Parathyroid adenoma (tissue), 2 donors: ENCODE data around the gene AHDC1.
A peak's percentile ranks its signal among the peaks of the same experiment; 100 is the strongest.
"Not testable (repeated sequence)": the region's sequence is repeated elsewhere in the genome, so short reads cannot be mapped to it uniquely, and the experiment has no call there.

Source experiments
- H2AFZ ChIP-seq: fragments of 300-600 bp; sonication (generic); one replicate; pipeline ENCODE4 v1.7.0; 2017; ENCODE audit warnings: antibody characterized with exemption, mild to moderate bottlenecking
- H3K27ac ChIP-seq: fragments of 300-600 bp; sonication (generic); one replicate; pipeline ENCODE4 v1.7.0; 2017
- H3K27me3 ChIP-seq: fragments of 300-600 bp; sonication (generic); one replicate; pipeline ENCODE4 v1.7.0; 2017; ENCODE audit warnings: low read length; ENCODE audit not compliant: control insufficient read depth, insufficient read depth
- H3K36me3 ChIP-seq: fragments of 300-600 bp; sonication (generic); one replicate; pipeline ENCODE4 v1.7.0; 2017; ENCODE audit warnings: low read length; ENCODE audit not compliant: control insufficient read depth, insufficient read depth
- H3K4me1 ChIP-seq: fragments of 300-600 bp; sonication (generic); one replicate; pipeline ENCODE4 v1.7.0; 2017; ENCODE audit warnings: control low read depth
- H3K4me2 ChIP-seq: fragments of 300-600 bp; sonication (generic); one replicate; pipeline ENCODE4 v1.7.0; 2017; ENCODE audit warnings: low read length
- H3K4me3 ChIP-seq: fragments of 300-600 bp; sonication (generic); one replicate; pipeline ENCODE4 v1.7.0; 2017; ENCODE audit warnings: low read depth, low read length
- H3K79me2 ChIP-seq: fragments of 300-600 bp; sonication (generic); one replicate; pipeline ENCODE4 v1.7.0; 2017; ENCODE audit warnings: control low read depth
- H3K9ac ChIP-seq: fragments of 300-600 bp; sonication (generic); one replicate; pipeline ENCODE4 v1.7.0; 2017; ENCODE audit warnings: mild to moderate bottlenecking
- H3K9me3 ChIP-seq: fragments of 300-600 bp; sonication (generic); one replicate; pipeline ENCODE4 v1.7.0; 2017; ENCODE audit warnings: low read length; ENCODE audit not compliant: control insufficient read depth
- CTCF ChIP-seq: fragments of 300-600 bp; sonication (generic); IDR thresholded peaks from one replicate; pipeline ENCODE4 v1.7.0; 2017; ENCODE audit warnings: antibody characterized with exemption, mild to moderate bottlenecking
- donor health status: primary hyperparathyroidism.

Gene AHDC1

DNA sequence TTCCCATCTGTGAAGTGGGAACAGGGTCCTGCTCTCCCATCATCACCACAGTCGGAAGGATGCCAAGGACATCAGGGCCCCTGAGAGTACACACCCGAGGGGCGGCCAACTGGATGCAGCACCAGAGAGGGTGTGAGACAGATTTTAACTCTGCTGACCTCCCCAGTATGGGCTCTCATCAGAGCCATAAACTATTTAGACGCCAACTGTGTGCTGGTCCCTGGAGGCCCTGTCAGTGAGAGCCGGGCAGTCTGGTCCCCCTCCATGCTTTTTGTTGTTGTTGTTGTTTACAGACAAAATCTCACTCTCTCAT lies 29.3 kb upstream of the AHDC1 start:
- no peak overlapping the region for H3K4me2 ChIP-seq
- no peak overlapping the region for H3K9ac ChIP-seq
- H3K79me2 ChIP-seq = no peaks in the 10 kb centered on the region
- no peak overlapping the region for H2AFZ ChIP-seq
- no peaks in the 10 kb centered on the region for H3K36me3 ChIP-seq
- no peak for TF ChIP-seq CTCF
- peak overlapping the region; percentile 74 for H3K27ac ChIP-seq
- peaks cover 3% of the 10 kb centered on the region for H3K4me1 ChIP-seq
- H3K4me3 ChIP-seq = no peak overlapping the region
- H3K27me3 ChIP-seq = no peaks in the 10 kb centered on the region
- no peaks in the 10 kb centered on the region for H3K9me3 ChIP-seq

DNA sequence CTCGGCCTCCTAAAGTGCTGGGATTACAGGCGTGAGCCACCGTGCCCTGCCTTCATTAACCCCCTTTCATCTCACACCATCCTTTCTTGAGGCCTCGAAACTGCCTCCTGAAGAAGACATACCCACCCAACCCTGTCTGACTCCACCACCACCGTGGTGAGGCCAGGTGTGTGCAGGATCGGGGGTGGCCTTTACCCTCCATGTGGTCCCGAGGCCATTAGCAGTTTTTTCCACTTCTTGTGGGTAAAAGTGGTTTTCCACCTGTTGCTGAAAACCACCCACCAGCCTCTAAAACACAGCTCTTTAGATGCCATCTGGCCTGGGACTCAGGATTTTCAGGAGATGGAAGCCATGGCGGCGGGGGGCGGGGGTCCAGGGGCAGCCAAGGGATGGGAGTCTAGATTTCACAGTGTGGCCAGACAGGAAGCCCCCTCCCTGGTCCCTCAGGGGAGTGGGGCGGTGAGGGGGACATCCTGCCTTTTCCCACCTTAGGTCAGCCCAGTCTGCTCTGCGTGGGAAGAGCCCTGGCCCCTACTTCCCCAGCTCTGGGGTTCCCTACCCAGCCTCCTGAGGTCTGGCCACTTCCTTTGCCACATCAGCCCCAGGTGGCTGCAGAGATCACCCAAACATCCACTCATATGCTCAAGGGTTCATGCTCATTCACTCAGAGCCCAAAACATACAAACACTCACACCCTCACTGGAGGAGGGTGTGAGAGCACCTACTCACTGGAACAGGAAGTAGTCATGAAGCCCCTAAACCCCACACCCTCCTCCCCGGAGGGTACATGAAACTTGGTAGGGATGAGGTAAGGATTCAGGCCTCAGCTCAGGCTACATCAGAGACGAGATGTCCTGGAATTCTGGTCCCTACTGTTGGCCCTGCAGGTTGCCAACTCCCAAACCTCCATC lies 28.7 kb upstream of the AHDC1 start:
- H3K9me3 ChIP-seq = no peaks in the 10 kb centered on the region
- H3K79me2 ChIP-seq = no peaks in the 10 kb centered on the region
- H2AFZ ChIP-seq = no peak overlapping the region
- peaks cover 3% of the 10 kb centered on the region for H3K4me1 ChIP-seq
- no peak overlapping the region for H3K4me3 ChIP-seq
- H3K4me2 ChIP-seq = no peak overlapping the region
- no peaks in the 10 kb centered on the region for H3K36me3 ChIP-seq
- TF ChIP-seq CTCF = no peak
- no peaks in the 10 kb centered on the region for H3K27me3 ChIP-seq
- no peak overlapping the region for H3K9ac ChIP-seq
- peak overlapping the region; percentile 74 for H3K27ac ChIP-seq

DNA sequence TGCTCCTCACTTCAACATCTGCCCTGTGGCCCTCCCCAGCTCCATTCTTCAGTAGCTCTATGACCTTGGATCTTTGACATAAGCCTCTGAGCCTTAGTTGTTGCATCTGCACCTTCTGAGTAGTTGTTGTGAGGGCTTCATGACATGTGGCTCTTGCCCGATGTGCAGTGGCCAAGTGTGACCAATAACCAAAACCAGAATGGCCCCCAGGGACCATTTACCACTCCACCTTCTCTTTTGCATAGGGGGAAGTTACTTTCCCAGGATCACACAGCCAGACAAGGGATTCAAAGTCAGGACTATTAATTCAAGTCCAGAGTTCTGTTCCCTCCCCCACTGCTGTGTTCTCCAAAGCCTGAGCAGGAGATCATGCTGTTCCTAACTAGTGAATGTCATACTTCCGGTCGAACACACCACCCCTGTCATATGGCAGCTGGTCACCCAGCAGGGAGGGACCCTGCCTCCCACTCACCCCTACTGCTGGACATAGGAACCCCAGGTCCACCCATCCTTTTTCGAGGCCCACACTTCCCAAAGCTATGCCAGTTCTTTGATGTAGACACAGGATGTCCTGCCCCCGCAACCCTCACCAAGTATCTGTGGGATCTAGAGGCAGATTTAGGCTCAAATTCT lies 27.0 kb upstream of the AHDC1 start:
- Histone ChIP-seq H3K79me2 (no peaks in the 10 kb centered on the region), H3K9me3 (no peaks in the 10 kb centered on the region), H3K4me3 (no peak overlapping the region), H3K9ac (no peak overlapping the region), H3K27me3 (no peaks in the 10 kb centered on the region), H2AFZ (no peak overlapping the region), H3K4me2 (no peak overlapping the region), H3K4me1 (peaks cover 3% of the 10 kb centered on the region), H3K36me3 (no peaks in the 10 kb centered on the region), H3K27ac (peak overlapping the region; percentile 74)
- TF ChIP-seq CTCF = no peak

DNA sequence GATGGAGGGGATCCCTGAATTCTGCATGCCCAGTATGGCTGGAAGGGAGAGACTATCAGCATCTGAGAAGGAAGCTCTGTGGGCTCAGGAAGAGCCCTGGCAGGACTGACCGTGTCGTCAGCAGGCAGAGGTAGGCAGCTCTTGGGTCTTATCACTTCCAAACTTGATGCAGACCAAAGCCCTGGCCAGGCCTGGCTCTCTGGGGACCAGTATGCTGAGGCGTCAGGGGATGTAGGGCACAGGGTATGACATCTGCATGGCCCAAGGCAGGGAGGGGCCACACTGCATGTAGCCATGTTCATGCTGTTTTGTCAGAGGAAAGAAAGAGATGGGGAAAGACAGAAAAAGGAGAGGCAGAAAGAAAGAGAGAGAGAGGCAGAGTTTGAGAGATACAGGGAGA lies 24.8 kb upstream of the AHDC1 start:
- Histone ChIP-seq H3K9me3 (no peaks in the 10 kb centered on the region), H3K9ac (no peak overlapping the region), H3K4me1 (peaks cover 3% of the 10 kb centered on the region), H3K4me2 (no peak overlapping the region), H3K4me3 (no peak overlapping the region), H3K27ac (peak overlapping the region; percentile 51), H3K79me2 (no peaks in the 10 kb centered on the region), H2AFZ (no peak overlapping the region), H3K36me3 (no peaks in the 10 kb centered on the region), H3K27me3 (no peaks in the 10 kb centered on the region)
- no peak for TF ChIP-seq CTCF

- H3K27ac ChIP-seq, H3K9ac ChIP-seq, H3K4me1 ChIP-seq, H3K27me3 ChIP-seq, H3K36me3 ChIP-seq, H3K79me2 ChIP-seq, H3K4me3 ChIP-seq, H3K9me3 ChIP-seq, H3K4me2 ChIP-seq, H2AFZ ChIP-seq: not testable (repeated sequence)
These were observed 23.8 kb upstream of the AHDC1 start for GRCh38 chr1:27627733-27628132.
